ENCODE data around the gene LRRC8D.

Gene LRRC8D

GRCh38 chr1:89941110-89941766 is 120.4 kb downstream of the LRRC8D start:
- no peak for TF ChIP-seq SUZ12 (IDR thresholded peaks at IDR 0.05)
- no peak for TF ChIP-seq ARNT (IDR thresholded peaks at IDR 0.05)
- TF ChIP-seq FOXA1 (IDR thresholded peaks at IDR 0.05): no peak
- TF ChIP-seq FOXM1 (IDR thresholded peaks at IDR 0.05; ENCODE audit: borderline replicate concordance): no peak
- TF ChIP-seq CTBP1 (IDR thresholded peaks at IDR 0.05; ENCODE audit: borderline replicate concordance): no peak
- no peak for TF ChIP-seq HDGF (IDR thresholded peaks at IDR 0.05; ENCODE audit: borderline replicate concordance)
- no peak for TF ChIP-seq NFRKB (IDR thresholded peaks at IDR 0.05)
- no peak for TF ChIP-seq L3MBTL2 (conservative IDR thresholded peaks at IDR 0.05)
- TF ChIP-seq ZNF384 (IDR thresholded peaks at IDR 0.05): no peak
- TF ChIP-seq LEF1 (IDR thresholded peaks at IDR 0.05; ENCODE audit: borderline replicate concordance): no peak
- no peak for TF ChIP-seq TARDBP (IDR thresholded peaks at IDR 0.05)
- TF ChIP-seq SP1 (IDR thresholded peaks at IDR 0.05): no peak
- no peak for TF ChIP-seq ELF4 (IDR thresholded peaks at IDR 0.05)
- no peak for TF ChIP-seq BHLHE40 (IDR thresholded peaks at IDR 0.05; ENCODE audit: borderline replicate concordance)
- no peak for TF ChIP-seq PKNOX1 (IDR thresholded peaks at IDR 0.05)
- no peak for TF ChIP-seq FOXK2 (IDR thresholded peaks at IDR 0.05)
- DNase-seq (ENCODE audit: extremely low spot score): no peak
- ChIA-PET POLR2A (no interaction called here), CTCF (no interaction called here)

GRCh38 chr1:89942014-89942413 is 121.2 kb downstream of the LRRC8D start:
- POLR2A ChIA-PET: no interaction called here
- no peak for DNase-seq (ENCODE audit: extremely low spot score)
- CTCF ChIA-PET: no interaction called here
- TF ChIP-seq TARDBP (IDR thresholded peaks at IDR 0.05) (no peak), NFRKB (IDR thresholded peaks at IDR 0.05) (no peak), HDGF (IDR thresholded peaks at IDR 0.05; ENCODE audit: borderline replicate concordance) (no peak), PKNOX1 (IDR thresholded peaks at IDR 0.05) (no peak), L3MBTL2 (conservative IDR thresholded peaks at IDR 0.05) (no peak), SP1 (IDR thresholded peaks at IDR 0.05) (no peak), CTBP1 (IDR thresholded peaks at IDR 0.05; ENCODE audit: borderline replicate concordance) (no peak), SUZ12 (IDR thresholded peaks at IDR 0.05) (no peak), FOXK2 (IDR thresholded peaks at IDR 0.05) (no peak), BHLHE40 (IDR thresholded peaks at IDR 0.05; ENCODE audit: borderline replicate concordance) (no peak), LEF1 (IDR thresholded peaks at IDR 0.05; ENCODE audit: borderline replicate concordance) (no peak), ELF4 (IDR thresholded peaks at IDR 0.05) (no peak), FOXA1 (IDR thresholded peaks at IDR 0.05) (no peak), ZNF384 (IDR thresholded peaks at IDR 0.05) (no peak), ARNT (IDR thresholded peaks at IDR 0.05) (no peak), FOXM1 (IDR thresholded peaks at IDR 0.05; ENCODE audit: borderline replicate concordance) (no peak)

- CTCF ChIA-PET: no interaction called here
- TF ChIP-seq SUZ12 (IDR thresholded peaks at IDR 0.05): no peak
- no peak for TF ChIP-seq ZNF384 (IDR thresholded peaks at IDR 0.05)
- TF ChIP-seq FOXM1 (IDR thresholded peaks at IDR 0.05; ENCODE audit: borderline replicate concordance): no peak
- TF ChIP-seq SP1 (IDR thresholded peaks at IDR 0.05): no peak
- no peak for TF ChIP-seq ELF4 (IDR thresholded peaks at IDR 0.05)
- TF ChIP-seq FOXA1 (IDR thresholded peaks at IDR 0.05): no peak
- no peak for TF ChIP-seq LEF1 (IDR thresholded peaks at IDR 0.05; ENCODE audit: borderline replicate concordance)
- POLR2A ChIA-PET: no interaction called here
- no peak for DNase-seq (ENCODE audit: extremely low spot score)
Observed at GRCh38 chr1:89942825-89943658, 122.2 kb downstream of the LRRC8D start.

- TF ChIP-seq TARDBP (IDR thresholded peaks at IDR 0.05) (no peak), FOXA1 (IDR thresholded peaks at IDR 0.05) (no peak), CTBP1 (IDR thresholded peaks at IDR 0.05; ENCODE audit: borderline replicate concordance) (no peak), ELF4 (IDR thresholded peaks at IDR 0.05) (no peak), ARNT (IDR thresholded peaks at IDR 0.05) (no peak), SP1 (IDR thresholded peaks at IDR 0.05) (no peak), HDGF (IDR thresholded peaks at IDR 0.05; ENCODE audit: borderline replicate concordance) (no peak), NFRKB (IDR thresholded peaks at IDR 0.05) (no peak), BHLHE40 (IDR thresholded peaks at IDR 0.05; ENCODE audit: borderline replicate concordance) (no peak), FOXM1 (IDR thresholded peaks at IDR 0.05; ENCODE audit: borderline replicate concordance) (no peak), PKNOX1 (IDR thresholded peaks at IDR 0.05) (no peak), LEF1 (IDR thresholded peaks at IDR 0.05; ENCODE audit: borderline replicate concordance) (no peak), ZNF384 (IDR thresholded peaks at IDR 0.05) (no peak), FOXK2 (IDR thresholded peaks at IDR 0.05) (no peak), L3MBTL2 (conservative IDR thresholded peaks at IDR 0.05) (no peak)
- ChIA-PET POLR2A (no interaction called here), CTCF (no interaction called here)
- DNase-seq (ENCODE audit: extremely low spot score): no peak
Observed at GRCh38 chr1:89943846-89944781, 123.3 kb downstream of the LRRC8D start.

Data from HEK293T (cell line).